ENCODE measurements around the gene LLGL2. TPM values are rescaled to one million over a fixed set of nuclear protein-coding genes. Genes with fewer than 3 reads are reported as not detected.
A peak's percentile ranks its signal among the peaks of the same experiment; 100 is the strongest.

LLGL2 gene
- total RNA-seq, 1 donor from 2014 or later = 3.3 TPM

- TF ChIP-seq CTCF (IDR thresholded peaks at IDR 0.05) = no peak
- no peak for DNase-seq (ENCODE audit: extremely low spot score, unreplicated experiment)
- Mint-ChIP-seq H3K4me3 (ENCODE audit: unreplicated experiment) (no peak overlapping the region), H3K27ac (ENCODE audit: unreplicated experiment) (no peak overlapping the region), H3K4me1 (ENCODE audit: unreplicated experiment) (peaks cover 14% of the 10 kb centered on the region), H3K9me3 (ENCODE audit: unreplicated experiment) (no peaks in the 10 kb centered on the region), H3K27me3 (ENCODE audit: unreplicated experiment) (peaks cover 5% of the 10 kb centered on the region), H3K36me3 (ENCODE audit: unreplicated experiment) (peaks cover 9% of the 10 kb centered on the region)
Measured at GRCh38 chr17:75521951-75522727, 3.4 kb upstream of the LLGL2 start.

- H3K9me3 Mint-ChIP-seq (ENCODE audit: unreplicated experiment) = no peaks in the 10 kb centered on the region
- peaks cover 5% of the 10 kb centered on the region for H3K27me3 Mint-ChIP-seq (ENCODE audit: unreplicated experiment)
- H3K36me3 Mint-ChIP-seq (ENCODE audit: unreplicated experiment) = peaks cover 2% of the 10 kb centered on the region
- peaks cover 5% of the 10 kb centered on the region for H3K4me1 Mint-ChIP-seq (ENCODE audit: unreplicated experiment)
- DNase-seq (ENCODE audit: extremely low spot score, unreplicated experiment) = no peak
- no peak overlapping the region for H3K27ac Mint-ChIP-seq (ENCODE audit: unreplicated experiment)
- no peak for TF ChIP-seq CTCF (IDR thresholded peaks at IDR 0.05)
- no peak overlapping the region for H3K4me3 Mint-ChIP-seq (ENCODE audit: unreplicated experiment)
Measured at GRCh38 chr17:75523647-75524046, 1.9 kb upstream of the LLGL2 start.

GRCh38 chr17:75524269-75524969 lies 1.1 kb upstream of the LLGL2 start:
- TF ChIP-seq CTCF (IDR thresholded peaks at IDR 0.05) = no peak

GRCh38 chr17:75525806-75526554 lies 483 bp downstream of the LLGL2 start:
- no peak for TF ChIP-seq CTCF (IDR thresholded peaks at IDR 0.05)
- H3K36me3 Mint-ChIP-seq (ENCODE audit: unreplicated experiment) = no peaks in the 10 kb centered on the region
- no peak overlapping the region for H3K27ac Mint-ChIP-seq (ENCODE audit: unreplicated experiment)
- peaks cover 5% of the 10 kb centered on the region for H3K27me3 Mint-ChIP-seq (ENCODE audit: unreplicated experiment)
- H3K4me1 Mint-ChIP-seq (ENCODE audit: unreplicated experiment) = peaks cover 5% of the 10 kb centered on the region
- no peak for DNase-seq (ENCODE audit: extremely low spot score, unreplicated experiment)
- H3K9me3 Mint-ChIP-seq (ENCODE audit: unreplicated experiment) = no peaks in the 10 kb centered on the region
- peak overlapping the region; percentile 49 for H3K4me3 Mint-ChIP-seq (ENCODE audit: unreplicated experiment)

More at GRCh38 chr17:75524269-75524969, 1.1 kb upstream of the LLGL2 start:
- Mint-ChIP-seq H3K4me1 (ENCODE audit: unreplicated experiment) (peaks cover 5% of the 10 kb centered on the region), H3K27ac (ENCODE audit: unreplicated experiment) (no peak overlapping the region), H3K27me3 (ENCODE audit: unreplicated experiment) (peaks cover 5% of the 10 kb centered on the region), H3K4me3 (ENCODE audit: unreplicated experiment) (peak overlapping the region; percentile 55), H3K36me3 (ENCODE audit: unreplicated experiment) (peaks cover 2% of the 10 kb centered on the region), H3K9me3 (ENCODE audit: unreplicated experiment) (no peaks in the 10 kb centered on the region)
- no peak for DNase-seq (ENCODE audit: extremely low spot score, unreplicated experiment)
